Pulmonary artery endothelial cell (primary cell): ENCODE results near the gene CD79A. TPM values are rescaled to one million over a fixed set of nuclear protein-coding genes. Genes with fewer than 3 reads are reported as not detected.

Experiments used
- DNase-seq: peaks from one replicate; pipeline ENCODE4 v3.0.0-alpha.2; 2011; ENCODE audit warnings: low read depth, low spot score
- total RNA-seq: library from RNA; depleted of rRNA; stranded (reverse); fragments of >200 nt; gene quantifications from 2 replicates; pipeline ENCODE4 v1.2.3, GENCODE V29; 2014

The CD79A gene
- total RNA-seq, 1 donor from 2014 or later, result not detected

- no peak for DNase-seq
Measured at GRCh38 chr19:41918653-41919244, 41.7 kb downstream of the CD79A start.

GRCh38 chr19:41919948-41920712 is 43.1 kb downstream of the CD79A start:
- DNase-seq, result no peak

- DNase-seq, result no peak
Measured at GRCh38 chr19:41920882-41921576, 44.0 kb downstream of the CD79A start.

- no peak for DNase-seq
Measured at GRCh38 chr19:41921577-41922576, 44.8 kb downstream of the CD79A start.

- no peak for DNase-seq
Measured at GRCh38 chr19:41922585-41922984, 45.5 kb downstream of the CD79A start.

- DNase-seq, result no peak
Measured at GRCh38 chr19:41923045-41923788, 46.1 kb downstream of the CD79A start.

- DNase-seq, result no peak
Measured at GRCh38 chr19:41924151-41925145, 47.4 kb downstream of the CD79A start.

GRCh38 chr19:41925208-41926003 is 48.3 kb downstream of the CD79A start:
- DNase-seq, result no peak

GRCh38 chr19:41926028-41926762 is 49.1 kb downstream of the CD79A start:
- no peak for DNase-seq

GRCh38 chr19:41926763-41927496 is 49.9 kb downstream of the CD79A start:
- DNase-seq, result no peak

GRCh38 chr19:41927497-41928192 is 50.6 kb downstream of the CD79A start:
- no peak for DNase-seq

GRCh38 chr19:41928221-41928683 is 51.2 kb downstream of the CD79A start, which contains the start of gene ERFL:
ERFL (minus strand) TSS chr19:41928449; CDS start chr19:41912919, 15,530 bp downstream.
- no peak for DNase-seq

GRCh38 chr19:41928754-41929535 is 51.9 kb downstream of the CD79A start:
- DNase-seq, result no peak

- no peak for DNase-seq
Measured at GRCh38 chr19:41929536-41930071, 52.5 kb downstream of the CD79A start.

- no peak for DNase-seq
Measured at GRCh38 chr19:41930322-41930722, 53.2 kb downstream of the CD79A start.
